Activated T-cell treated with anti-CD3 and anti-CD28 coated beads for 48 hours (primary cell): ENCODE results near the gene MIER2.

Experiments used
- DNase-seq: peaks from one replicate; pipeline ENCODE4 v3.0.0-alpha.2; 2020; ENCODE audit warnings: low read depth

MIER2 gene

GRCh38 chr19:377801-378581 is 33.4 kb upstream of the MIER2 start:
- DNase-seq: no peak

- DNase-seq: no peak
Measured at GRCh38 chr19:376111-376470, 31.5 kb upstream of the MIER2 start.

GRCh38 chr19:375395-376110 is 31.0 kb upstream of the MIER2 start:
- no peak for DNase-seq

GRCh38 chr19:374886-375235 is 30.3 kb upstream of the MIER2 start:
- DNase-seq: no peak

- no peak for DNase-seq
Measured at GRCh38 chr19:374183-374885, 29.7 kb upstream of the MIER2 start.

- DNase-seq: no peak
Measured at GRCh38 chr19:373391-374182, 29.0 kb upstream of the MIER2 start.

DNA sequence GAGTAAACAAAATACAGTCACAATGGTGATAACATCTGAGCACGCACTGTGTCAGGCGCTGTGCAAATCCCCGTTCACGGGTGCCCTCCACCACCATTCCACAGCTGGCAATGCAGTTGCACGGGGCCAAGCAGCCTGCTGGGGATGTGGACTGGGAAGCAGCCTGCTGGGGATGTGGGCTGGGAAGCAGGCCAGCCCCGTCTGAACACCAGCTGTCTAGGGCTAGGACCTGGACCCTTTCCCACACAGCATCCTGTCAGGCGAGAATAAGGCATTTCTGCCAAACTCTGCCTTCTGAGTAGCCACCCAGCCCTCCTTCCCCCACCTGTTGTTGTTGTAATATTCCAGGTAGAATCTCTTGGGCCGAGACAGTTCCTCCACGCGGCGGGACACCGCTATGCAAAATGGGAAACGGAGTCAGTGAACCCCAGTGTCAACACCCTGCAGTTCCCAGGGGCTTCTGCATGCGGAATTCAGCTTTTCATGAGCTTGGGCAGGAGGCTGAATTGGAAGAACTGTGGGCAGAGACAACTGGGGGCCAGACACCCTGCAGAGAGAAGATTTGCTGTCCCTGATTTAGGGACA is 27.8 kb upstream of the MIER2 start:
- no peak for DNase-seq

- DNase-seq: no peak
Measured at GRCh38 chr19:371501-372168, 27.0 kb upstream of the MIER2 start.

DNA sequence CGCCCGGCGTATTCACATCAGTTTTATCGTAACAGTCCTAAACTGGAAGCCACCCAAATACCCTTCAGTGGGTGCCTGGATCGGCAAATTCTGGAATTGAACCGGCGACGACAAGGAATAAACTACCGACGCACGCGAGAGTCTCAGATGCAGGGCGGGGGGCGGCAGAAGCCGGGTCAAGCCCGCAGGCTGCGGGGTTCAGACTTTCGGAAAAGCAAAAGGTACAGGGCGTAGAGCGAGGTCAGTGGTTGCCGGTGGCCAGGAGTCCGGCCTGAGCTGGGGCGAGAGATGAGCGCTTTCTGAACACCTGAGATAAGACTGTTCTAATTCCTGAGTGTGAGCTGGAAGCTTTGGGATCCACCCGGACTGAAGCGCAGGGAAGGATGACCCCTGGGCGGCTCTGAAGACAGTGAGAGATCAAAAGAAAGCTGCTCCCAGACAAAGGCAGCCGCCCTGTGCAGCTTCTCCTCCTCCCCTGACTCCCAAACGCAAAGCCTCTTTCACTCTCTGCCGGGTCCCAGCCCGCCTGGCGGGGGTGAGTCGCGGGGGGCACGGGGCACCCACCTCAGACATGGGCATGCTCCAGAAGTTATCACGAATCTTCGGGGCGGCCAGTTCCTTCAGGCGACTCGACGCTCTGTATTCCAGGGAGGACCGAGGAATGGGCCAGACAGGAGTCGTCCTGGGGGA is 26.2 kb upstream of the MIER2 start:
- DNase-seq: no peak

DNA sequence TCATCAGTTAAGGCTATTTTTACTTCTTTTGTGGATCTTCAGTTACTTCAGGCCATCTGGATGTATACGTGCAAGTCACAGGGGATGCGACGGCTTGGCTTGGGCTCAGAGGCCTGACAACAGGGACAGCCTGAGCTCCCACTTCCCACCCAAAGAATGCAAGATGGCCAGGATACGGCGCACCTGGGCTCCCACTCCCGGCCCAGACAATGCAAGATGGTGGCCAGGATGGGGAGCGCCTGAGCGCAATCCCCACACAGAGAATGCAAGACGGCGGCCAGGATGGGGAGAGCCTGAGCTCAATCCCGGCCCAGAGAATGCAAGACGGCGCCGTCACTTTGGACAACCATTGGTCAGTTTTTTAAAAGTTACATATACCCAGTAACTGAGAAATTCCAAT is 25.3 kb upstream of the MIER2 start:
- DNase-seq: no peak

DNA sequence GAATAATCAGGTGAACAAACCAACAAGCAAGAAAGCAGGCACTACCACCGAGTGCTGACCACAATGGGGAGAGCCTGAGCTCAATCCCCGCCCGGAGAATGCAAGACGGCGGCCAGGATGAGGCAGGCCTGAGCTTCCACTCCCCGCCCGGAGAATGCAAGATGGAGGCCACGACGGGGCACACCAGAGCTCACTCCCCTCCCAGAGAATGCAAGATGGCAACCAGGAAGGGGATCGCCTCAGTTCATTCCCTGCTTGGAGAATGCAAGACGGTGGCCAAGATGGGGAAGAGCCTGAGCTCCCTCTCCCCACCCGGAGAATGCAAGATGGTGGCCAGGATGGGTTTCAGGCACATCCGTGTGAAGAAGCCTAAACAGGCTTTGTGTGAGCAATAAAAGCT is 24.7 kb upstream of the MIER2 start:
- DNase-seq: no peak

DNA sequence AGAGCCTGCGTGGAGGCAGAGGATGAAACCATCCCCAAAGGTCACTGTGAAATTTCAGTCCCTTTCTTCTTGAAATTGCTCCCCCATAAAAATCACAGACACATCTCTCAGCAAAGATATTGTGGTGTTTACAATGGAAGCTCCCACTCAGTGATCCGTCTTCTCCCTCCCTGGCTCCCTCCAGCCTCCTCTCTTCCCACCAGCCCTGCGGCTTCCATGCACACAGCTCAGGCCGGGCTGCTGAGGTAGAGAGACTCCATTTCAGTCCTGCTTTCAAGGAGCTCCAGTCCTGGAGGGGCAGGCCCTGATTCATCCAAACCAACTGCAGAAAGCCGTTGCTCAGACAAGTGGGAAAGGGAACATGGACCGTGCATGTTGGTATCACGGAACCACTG is 24.0 kb upstream of the MIER2 start:
- no peak for DNase-seq

- no peak for DNase-seq
Measured at GRCh38 chr19:367963-368629, 23.5 kb upstream of the MIER2 start.

GRCh38 chr19:367561-367960 is 23.0 kb upstream of the MIER2 start:
- no peak for DNase-seq

DNA sequence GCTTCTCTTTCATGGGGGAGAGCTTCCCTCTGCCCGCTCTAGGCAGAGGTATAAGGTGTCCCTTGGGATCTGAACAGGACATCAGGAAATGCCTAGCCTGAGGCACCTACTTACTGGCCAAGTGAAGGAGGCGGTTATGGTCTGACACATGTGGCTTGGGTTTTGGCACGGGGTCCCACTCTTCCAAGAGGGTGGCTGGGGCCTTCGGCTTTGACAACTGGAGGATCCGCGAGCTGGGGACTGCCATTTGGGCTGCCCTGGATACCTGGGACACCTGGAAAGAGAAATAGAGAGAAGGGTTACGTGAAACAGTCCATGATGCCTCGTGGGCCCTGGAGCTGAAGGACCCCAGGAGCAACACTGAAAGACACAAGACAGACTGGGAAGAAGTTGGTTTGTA is 22.4 kb upstream of the MIER2 start:
- DNase-seq: no peak

DNA sequence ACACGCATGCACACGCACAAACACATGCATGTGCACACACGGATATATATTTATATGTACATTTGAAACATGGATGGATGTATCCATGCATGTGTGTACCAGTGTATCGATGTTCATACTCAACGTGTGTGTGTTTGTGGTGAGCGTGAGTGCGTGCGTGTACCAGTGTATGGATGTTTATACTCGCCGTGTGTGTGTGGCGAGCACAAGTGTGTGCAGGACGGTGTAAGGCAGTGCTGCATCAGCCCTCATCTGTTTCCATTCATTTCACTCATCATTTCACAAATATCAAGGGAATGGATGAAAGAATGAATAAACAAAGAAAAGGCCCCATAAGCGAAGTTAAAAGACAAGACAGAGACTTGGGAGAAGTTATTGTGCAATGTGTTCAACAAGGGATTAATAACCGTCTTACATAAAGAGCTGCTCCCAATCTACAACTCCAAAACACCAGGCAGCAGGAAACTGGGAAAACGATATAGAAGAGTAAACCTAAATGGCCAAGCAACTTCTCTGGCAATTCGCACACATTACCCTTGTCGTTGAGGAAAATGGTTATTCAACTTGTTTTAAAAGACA is 21.7 kb upstream of the MIER2 start:
- no peak for DNase-seq

DNA sequence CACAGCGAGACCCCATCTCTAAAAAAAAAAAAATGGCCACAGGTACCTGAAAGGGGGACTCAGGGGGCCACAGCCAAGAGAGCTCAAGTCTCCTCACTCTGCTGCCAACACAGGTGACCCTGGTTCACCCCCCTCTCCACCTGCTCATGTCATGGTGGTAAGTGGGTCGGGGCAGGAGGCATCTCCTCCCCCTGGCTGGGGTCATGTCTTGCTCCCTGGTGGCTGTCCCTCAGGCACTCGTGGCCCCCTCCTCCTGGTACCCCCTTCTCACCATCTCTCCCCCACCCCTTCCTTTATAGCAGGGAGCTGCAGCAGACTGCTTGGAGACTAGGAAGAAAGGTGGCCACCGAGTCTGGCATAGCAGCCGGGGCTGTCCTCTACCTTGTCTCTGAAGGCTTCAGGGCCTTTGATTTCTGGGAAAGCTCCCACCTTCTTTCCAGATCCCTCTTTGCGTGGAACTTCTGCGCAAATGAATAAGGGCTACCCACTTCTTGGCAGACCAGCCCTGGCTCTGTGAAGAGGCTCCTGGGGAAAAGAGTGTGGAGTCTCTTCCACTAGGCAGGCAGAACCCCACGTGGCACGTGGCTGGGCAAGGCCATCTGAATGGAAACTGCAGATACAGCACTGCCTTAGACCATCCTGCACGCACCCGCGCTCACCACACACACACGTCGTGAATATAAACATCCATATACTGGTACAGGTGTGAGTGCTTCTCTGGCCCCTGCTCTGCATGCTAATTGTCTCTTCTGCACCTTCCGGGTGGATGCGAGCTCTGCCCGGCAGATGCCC is 20.1 kb upstream of the MIER2 start:
- DNase-seq: no peak

DNA sequence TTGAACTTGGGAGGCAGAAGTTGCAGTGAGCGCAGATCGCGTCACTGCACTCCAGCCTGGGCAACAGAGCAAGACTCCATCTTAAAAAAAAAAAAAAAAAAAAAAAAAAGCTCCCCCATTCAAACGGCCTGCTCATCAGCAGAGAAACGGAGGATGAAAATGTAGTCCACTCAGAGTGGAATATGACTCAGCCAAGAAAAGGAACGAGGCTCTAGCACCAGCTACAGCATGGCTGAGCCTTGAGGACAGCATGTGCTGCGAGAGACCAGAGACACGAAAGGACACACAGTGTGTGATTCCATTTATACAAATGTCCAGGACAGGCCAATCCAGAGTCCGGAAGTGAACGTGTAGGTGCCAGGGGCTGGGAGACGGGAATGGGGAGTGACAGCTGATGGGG is 18.1 kb upstream of the MIER2 start:
- DNase-seq: no peak

GRCh38 chr19:362154-362553 is 17.6 kb upstream of the MIER2 start:
- DNase-seq: no peak

- no peak for DNase-seq
Measured at GRCh38 chr19:359653-359925, 15.0 kb upstream of the MIER2 start.
